ENCODE data around the gene C19orf44.
"Not testable (repeated sequence)": the region's sequence is repeated elsewhere in the genome, so short reads cannot be mapped to it uniquely, and the experiment has no call there.

The C19orf44 gene

DNA sequence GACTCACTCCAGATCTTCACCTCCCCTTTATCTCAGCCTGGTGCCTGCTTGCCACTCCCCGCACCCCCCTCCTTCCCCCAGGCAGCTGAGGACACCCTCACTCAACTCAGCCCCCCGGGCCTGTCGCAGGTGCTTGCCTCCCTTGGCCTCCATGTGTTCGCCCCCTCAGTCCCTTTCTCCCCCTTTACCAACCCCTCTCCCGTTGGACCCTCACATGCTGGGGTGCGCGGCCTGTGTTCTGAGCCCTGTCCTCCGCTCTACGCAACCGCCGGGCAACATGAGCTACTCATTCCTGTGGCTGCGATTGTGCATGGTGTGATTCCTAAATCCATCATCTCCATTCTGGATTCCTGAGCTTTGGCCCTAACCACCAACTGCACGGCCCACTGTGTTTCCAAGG lies 40.9 kb downstream of the C19orf44 start:
- DNase-seq (ENCODE audit: low read depth) = no peak

GRCh38 chr19:16540948-16541347 lies 44.8 kb downstream of the C19orf44 start:
- no peak for DNase-seq (ENCODE audit: low read depth)

DNA sequence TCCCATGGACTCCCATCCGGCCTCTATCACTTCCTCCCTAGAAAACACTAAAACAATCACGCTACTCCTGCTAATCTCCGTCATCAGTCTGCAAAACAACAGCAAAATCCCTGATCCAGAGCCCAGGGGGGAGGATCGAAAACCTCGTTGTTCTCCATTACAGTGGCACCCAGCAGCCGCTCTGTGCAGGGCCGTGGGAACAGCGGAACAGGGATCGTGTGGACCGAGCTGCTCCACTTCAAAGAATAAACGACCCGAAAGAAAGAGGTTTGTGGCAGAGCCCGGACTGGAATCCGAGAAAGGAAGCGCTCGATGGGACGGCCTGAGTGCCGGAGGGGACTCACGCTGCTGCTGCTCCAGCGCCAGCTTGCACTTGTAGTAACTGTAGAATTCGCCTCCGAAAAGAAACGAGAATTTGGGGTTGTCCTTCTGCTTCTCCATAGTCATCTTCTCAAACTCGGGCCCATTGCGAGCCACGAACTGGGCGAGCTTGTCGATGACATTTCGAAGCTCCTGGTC lies 45.4 kb downstream of the C19orf44 start:
- no peak for DNase-seq (ENCODE audit: low read depth)

DNA sequence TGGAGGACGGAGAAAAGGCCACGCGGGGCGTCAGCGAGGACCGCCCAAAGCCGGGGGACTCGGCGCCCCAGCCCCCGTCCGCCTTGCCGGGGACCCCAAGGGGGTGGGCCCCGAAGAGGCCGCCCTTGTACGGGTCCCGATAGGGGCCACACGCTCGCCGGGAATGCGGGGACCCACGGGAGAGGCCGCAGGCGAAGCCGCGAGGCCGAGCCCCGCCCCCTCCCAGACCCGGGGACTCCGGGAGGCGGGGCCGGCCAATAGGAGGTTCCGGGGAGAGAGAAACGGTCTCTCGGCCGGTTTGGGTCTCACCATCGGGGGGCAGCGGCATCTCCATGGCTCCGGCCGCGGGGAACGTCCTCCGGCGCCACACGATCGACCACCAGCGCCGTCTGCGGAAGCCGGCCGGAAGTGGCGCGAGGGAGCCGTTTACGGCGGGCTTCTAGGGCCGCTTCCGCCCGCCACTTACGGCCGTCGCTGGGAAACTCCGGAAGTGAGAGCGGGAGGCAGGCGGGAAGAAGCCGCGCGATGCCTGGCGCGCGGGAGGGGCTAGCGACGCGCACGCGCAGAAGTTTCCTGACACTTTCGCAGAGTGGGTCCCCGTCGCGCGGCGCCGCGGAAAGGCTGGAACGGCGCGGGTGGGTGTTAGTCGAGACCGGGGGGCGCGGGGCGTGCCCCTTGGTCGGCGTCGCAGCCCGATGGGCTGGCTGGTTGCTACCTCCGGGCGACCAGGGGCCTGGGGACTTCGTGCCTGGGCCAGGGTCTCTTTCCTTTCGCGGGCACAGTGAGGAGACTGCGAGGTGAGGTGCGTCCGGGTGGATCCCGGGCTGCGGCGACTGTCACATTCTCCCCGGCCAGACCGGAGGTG lies 46.1 kb downstream of the C19orf44 start, which contains the start of gene CHERP:
Gene CHERP, minus strand, starts transcription at position 393 of the 865 bp plus-strand sequence. Its CDS starts 59 bp downstream, at position 334.
- peak; percentile 87 for DNase-seq (ENCODE audit: low read depth)

DNA sequence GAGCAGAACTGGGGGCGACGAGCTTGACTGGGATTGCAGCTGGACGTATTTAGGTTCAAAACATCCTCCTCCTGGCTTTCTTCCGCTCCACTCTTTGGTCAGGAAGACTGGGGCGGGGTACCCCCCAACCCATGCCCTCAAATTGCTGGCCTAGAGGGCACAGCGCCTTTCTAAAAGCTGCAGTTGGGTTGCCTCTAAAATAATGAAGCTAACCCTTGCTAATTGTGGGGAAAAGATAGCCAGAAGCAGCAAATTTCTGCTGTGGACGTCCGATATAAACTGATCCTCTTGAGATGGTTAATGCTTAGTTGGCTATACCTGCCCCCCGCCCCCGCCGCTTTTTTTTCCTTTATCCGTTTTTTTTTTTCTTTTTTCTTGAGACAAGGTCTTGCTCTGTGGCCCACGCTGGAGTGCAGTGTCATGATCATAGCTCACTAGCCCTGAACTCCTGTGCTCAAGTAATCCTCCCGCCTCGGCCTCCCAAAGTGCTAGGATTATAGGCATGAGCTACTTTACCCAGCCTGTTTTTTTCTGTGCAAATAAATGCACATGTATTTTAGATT lies 46.8 kb downstream of the C19orf44 start:
- no peak for DNase-seq (ENCODE audit: low read depth)

GRCh38 chr19:16543734-16544133 lies 47.5 kb downstream of the C19orf44 start:
- not testable (repeated sequence) for DNase-seq (ENCODE audit: low read depth)

DNA sequence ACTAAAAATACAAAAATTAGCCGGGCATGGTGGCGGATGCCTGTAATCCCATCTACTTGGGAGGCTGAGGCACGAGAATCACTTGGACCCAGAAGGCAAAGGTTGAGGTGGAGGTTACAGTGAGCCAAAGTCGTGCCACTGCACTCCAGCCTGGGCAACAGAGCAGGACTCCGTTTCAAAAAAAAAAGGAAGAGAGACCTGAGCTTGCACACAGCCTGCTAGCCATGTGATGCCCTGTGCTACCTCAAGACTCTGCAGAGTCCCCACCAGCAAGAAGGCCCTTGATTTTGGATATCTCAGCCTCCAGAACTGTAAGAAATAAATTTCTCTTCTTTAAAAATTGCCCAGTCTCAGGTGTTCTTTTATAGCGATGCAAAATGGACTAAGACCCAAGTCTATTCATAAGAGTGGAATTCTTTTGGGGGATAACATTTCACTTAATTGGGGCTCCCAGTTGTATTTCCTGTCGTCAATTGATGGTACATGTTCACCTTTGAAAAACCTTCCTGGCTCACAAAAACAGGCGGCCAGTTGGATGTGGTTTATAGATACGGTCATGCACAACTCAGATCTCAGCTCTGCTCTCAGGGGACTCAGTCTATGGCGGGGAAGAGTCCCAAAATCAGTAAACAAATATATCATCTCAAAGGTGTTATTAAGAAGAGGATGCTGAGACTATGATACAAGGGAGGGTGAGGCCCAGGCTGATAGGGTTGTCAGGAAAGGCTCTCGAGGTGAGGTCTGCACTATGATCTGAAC lies 48.5 kb downstream of the C19orf44 start:
- no peak for DNase-seq (ENCODE audit: low read depth)

DNA sequence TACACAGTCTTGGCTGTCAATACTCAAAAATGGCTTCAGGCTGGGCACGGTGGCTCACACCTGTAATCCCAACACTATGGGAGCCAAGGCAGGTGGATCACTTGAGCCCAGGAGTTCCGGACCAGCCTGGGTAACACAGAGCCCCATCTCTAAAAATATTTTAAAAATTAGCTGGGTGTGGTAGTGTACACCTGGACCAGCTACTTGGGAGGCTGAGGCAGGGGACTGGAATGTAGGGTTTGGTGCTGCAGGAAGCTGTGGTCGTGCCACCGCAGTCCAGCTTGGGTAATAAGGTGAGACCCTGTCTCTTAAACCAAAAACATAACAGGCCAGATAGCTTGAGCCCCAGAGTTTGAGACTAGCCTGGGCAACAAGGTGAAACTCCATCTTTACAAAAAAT lies 52.8 kb downstream of the C19orf44 start:
- DNase-seq (ENCODE audit: low read depth) = no peak

DNA sequence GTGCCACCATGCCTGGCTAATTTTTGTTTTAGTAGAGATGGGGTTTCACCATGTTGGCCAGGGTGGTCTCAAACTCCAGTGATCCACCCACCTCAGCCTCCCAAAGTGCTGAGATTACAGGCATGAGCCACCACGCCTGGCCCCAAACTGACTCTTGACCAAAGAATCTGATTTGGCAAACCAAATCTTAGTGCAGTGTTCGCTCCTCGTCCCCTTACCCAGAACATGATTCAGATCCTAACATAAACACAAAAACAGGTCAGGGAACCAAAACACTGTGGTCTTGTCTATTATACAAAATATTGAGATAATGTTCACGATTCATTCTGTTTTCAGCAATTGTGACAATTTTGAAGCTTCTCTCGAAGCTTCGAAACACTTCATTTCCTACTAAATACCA lies 55.7 kb downstream of the C19orf44 start:
- not testable (repeated sequence) for DNase-seq (ENCODE audit: low read depth)

GRCh38 chr19:16554776-16555175 lies 58.6 kb downstream of the C19orf44 start:
- DNase-seq (ENCODE audit: low read depth) = no peak

GRCh38 chr19:16559780-16560276 lies 63.6 kb downstream of the C19orf44 start:
- no peak for DNase-seq (ENCODE audit: low read depth)

GRCh38 chr19:16561382-16561781 lies 65.2 kb downstream of the C19orf44 start:
- no peak for DNase-seq (ENCODE audit: low read depth)

DNA sequence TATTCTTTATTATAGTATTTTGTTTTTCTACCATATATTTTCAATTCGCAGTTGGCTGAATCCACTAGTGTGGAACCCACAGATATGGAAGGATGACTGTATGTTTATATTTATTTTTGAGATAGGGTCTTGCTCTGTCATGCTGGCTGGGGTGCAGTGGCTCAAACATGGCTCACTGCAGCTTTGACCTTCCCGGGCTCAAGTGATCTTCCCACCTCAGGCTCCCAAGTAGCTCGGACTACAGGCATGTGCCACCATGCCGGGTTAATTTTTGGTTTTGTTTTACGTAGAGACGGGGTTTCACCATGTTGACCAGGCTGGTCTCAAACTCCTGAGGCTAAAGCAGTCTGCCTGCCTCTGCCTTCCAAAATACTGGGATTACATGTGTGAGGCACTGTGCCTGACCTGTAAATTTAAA lies 66.4 kb downstream of the C19orf44 start:
- DNase-seq (ENCODE audit: low read depth) = no peak

DNA sequence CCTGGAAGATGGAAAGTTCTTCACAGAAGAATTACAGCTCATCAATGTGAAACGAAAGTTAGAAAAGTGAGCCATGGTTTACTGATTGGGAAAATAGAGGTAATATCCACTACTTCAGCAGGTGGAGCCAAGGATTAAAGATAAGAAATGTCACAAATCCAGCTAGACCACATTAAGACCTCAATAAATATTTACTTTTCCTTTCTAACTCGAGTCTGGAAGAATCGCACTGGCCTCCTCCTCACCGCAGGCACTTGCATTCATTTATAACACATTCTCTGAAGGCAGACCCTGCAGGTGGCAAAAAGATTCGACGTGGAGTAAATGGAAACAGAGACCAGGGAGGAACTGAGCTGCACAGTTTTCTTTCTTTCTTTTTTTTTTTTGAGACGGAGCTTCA lies 68.6 kb downstream of the C19orf44 start:
- DNase-seq (ENCODE audit: low read depth) = no peak

GRCh38 chr19:16566161-16566560 lies 70.0 kb downstream of the C19orf44 start:
- no peak for DNase-seq (ENCODE audit: low read depth)

DNA sequence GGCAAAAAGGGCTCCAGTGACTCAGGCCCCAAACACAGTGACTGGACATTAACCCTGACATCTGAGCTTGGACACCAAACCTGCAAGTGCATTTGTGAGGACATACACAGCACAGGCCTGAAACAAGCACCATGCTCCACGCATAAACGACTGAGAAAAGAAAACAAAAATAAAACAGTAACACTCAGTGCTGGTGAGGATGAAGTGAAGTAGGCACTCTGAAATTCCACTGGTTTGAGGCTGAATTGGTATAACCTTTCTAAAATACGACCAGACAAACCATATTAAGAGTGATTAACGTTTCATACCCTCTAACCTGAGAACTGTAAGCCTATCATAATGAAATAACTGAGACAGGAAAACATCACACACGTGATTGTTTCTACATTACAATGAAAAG lies 70.5 kb downstream of the C19orf44 start:
- DNase-seq (ENCODE audit: low read depth) = no peak

DNA sequence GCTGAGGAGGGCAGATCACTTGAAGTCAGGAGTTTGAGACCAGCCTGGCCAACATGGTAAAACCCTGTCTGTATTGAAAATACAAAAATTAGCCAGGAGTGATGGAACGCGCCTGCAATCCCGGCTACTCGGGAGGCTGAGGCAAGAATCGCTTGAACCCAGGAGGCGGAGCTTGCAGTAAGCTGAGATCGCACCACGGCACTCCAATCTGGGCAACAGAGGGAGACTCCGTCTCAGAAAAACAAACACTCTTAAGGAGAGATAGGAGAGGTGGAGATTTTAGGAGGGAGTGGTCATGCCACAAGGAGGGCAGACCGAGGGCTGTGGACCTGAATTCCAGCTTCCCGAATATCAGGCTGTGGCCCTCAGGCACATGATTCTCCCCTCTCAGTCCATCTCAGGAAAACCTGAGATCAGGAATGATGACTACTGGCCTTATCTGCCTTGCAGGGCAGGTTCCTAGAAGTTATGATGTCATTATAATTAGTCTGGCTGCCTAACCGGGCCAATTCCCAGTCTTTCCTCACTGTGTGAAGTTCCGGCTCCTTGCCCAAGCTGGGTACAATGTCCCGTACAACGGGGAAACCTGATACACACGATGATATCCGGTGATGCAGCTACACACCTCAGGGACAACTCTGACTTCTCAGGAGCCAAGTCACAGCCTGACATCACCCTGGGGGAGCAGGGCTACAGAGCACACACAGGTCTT lies 73.6 kb downstream of the C19orf44 start:
- DNase-seq (ENCODE audit: low read depth) = no peak

All from CMK (cell line).